B cell (primary cell): ENCODE measurements around the gene AQR. TPM values are rescaled to one million over a fixed set of nuclear protein-coding genes. Genes with fewer than 3 reads are reported as not detected.

Experiments
- ATAC-seq: fragments of 200-7000 bp; cut with Tn5 transposase; one replicate; pipeline ENCODE4 v1.10.0; 2021; ENCODE audit warnings: low read depth, mild to moderate bottlenecking, moderate number of reproducible peaks, moderate library complexity
- CTCF ChIA-PET: fragments of 350-600 bp; sonication (Branson Sonifier 250); formaldehyde crosslinking; loops from one replicate; lab custom pipeline; 2021; ENCODE audit warnings: antibody characterized with exemption, inconsistent platforms; lab: Charles Lee
- POLR2A ChIA-PET: fragments of 350-600 bp; sonication (Branson Sonifier 250); formaldehyde crosslinking; loops from one replicate; lab custom pipeline; 2021; ENCODE audit warnings: antibody characterized with exemption; lab: Charles Lee
- DNase-seq: peaks from one replicate; pipeline ENCODE4 v3.0.0; 2013
- H2AFZ ChIP-seq: 2 replicates; pipeline ENCODE4 v1.6.1; 2012; ENCODE audit warnings: mild to moderate bottlenecking, low read depth, low read length; ENCODE audit not compliant: insufficient read depth, poor library complexity, severe bottlenecking
- H3K27ac ChIP-seq, 2 donors: 1 replicate in 1 of 2; 2 replicates in 1 of 2; pipeline ENCODE4 v1.5.1; 2012 to 2013; ENCODE audit warnings: low read length in 2 of 2, mild to moderate bottlenecking in 2 of 2, moderate library complexity in 1 of 2
- H3K27me3 ChIP-seq, 4 experiments: fragments of 200-600 bp in 1 of 4; sonication (generic) in 1 of 4; replicated peaks in 1 of 4; 1 replicate in 2 of 4; 2 replicates in 2 of 4; pipeline versions ENCODE4 v1.6.1 to v1.7.0; 2013 to 2016; ENCODE audit warnings: low read length in 3 of 4, mild to moderate bottlenecking in 2 of 4, mixed read lengths in 1 of 4, moderate library complexity in 1 of 4; ENCODE audit not compliant: insufficient read depth in 4 of 4, control insufficient read depth in 3 of 4; ENCODE audit errors: control extremely low read depth in 1 of 4
- H3K36me3 ChIP-seq, 2 experiments: replicated peaks in 1 of 2; 1 replicate in 1 of 2; 2 replicates in 1 of 2; pipeline versions ENCODE4 v1.6.1 to v1.7.1; 2013; ENCODE audit warnings: low read length in 1 of 2; ENCODE audit not compliant: insufficient read depth in 2 of 2, control insufficient read depth in 1 of 2; ENCODE audit errors: control extremely low read depth in 1 of 2, extremely low read depth in 1 of 2
- H3K4me1 ChIP-seq, 2 donors: fragments of 200-600 bp in 1 of 2; sonication (generic) in 1 of 2; 1 replicate in 1 of 2; 2 replicates in 1 of 2; pipeline versions ENCODE4 v1.5.1 to v1.6.1; 2013 to 2017; ENCODE audit warnings: low read length in 2 of 2; ENCODE audit not compliant: control insufficient read depth in 2 of 2, insufficient read depth in 2 of 2
- H3K4me2 ChIP-seq: replicated peaks from 2 replicates; pipeline ENCODE3; 2012; ENCODE audit warnings: mild to moderate bottlenecking, low read depth, low read length; ENCODE audit not compliant: poor library complexity, severe bottlenecking
- H3K4me3 ChIP-seq, 5 experiments: fragments of 200-600 bp in 1 of 5; sonication (generic) in 1 of 5; 1 replicate in 3 of 5; 2 replicates in 2 of 5; pipeline versions ENCODE4 v1.5.1 to v1.7.0; 2011 to 2016; ENCODE audit warnings: low read length in 4 of 5, mild to moderate bottlenecking in 4 of 5, low read depth in 2 of 5, control low read depth in 1 of 5, moderate library complexity in 1 of 5; ENCODE audit not compliant: insufficient read depth in 1 of 5; ENCODE audit errors: control extremely low read depth in 1 of 5, extremely low read depth in 1 of 5
- H3K79me2 ChIP-seq: fragments of 200-600 bp; sonication (generic); one replicate; pipeline ENCODE4 v1.6.0; 2016; ENCODE audit warnings: low read length; ENCODE audit not compliant: control insufficient read depth, insufficient read depth
- H3K9ac ChIP-seq: fragments of 200-600 bp; sonication (generic); 2 replicates; pipeline ENCODE4 v1.6.1; 2017; ENCODE audit warnings: mild to moderate bottlenecking, low read length, moderate library complexity
- H3K9me3 ChIP-seq, 3 donors: one replicate each; pipeline versions ENCODE4 v1.6.1 to v1.7.1; 2013; ENCODE audit warnings: low read length in 2 of 3; ENCODE audit not compliant: control insufficient read depth in 2 of 3, insufficient read depth in 1 of 3; ENCODE audit errors: control extremely low read depth in 1 of 3
- H4K20me1 ChIP-seq: 2 replicates; pipeline ENCODE4 v1.6.0; 2012; ENCODE audit warnings: mild to moderate bottlenecking, low read length; ENCODE audit not compliant: insufficient read depth, control insufficient read depth, poor library complexity, severe bottlenecking
- H3K27ac Mint-ChIP-seq: one replicate; pipeline ENCODE4 v1.8.0; 2021; ENCODE audit warnings: mixed read lengths
- H3K27me3 Mint-ChIP-seq: one replicate; pipeline ENCODE4 v1.8.0; 2021; ENCODE audit warnings: mixed read lengths
- H3K4me1 Mint-ChIP-seq: one replicate; pipeline ENCODE4 v1.8.0; 2021; ENCODE audit warnings: mixed read lengths
- H3K4me3 Mint-ChIP-seq: one replicate; pipeline ENCODE4 v1.8.0; 2021; ENCODE audit warnings: mixed read lengths
- H3K9me3 Mint-ChIP-seq: one replicate; pipeline ENCODE4 v1.8.0; 2022; ENCODE audit warnings: mixed read lengths; ENCODE audit not compliant: insufficient read depth
- EZH2 ChIP-seq: IDR thresholded peaks from 2 replicates; pipeline ENCODE4 v1.6.1; 2012; ENCODE audit warnings: borderline replicate concordance, low read depth, mild to moderate bottlenecking, moderate library complexity, low read length; ENCODE audit not compliant: insufficient read depth, poor library complexity, severe bottlenecking
- WGBS: methylation state at CpG from one replicate; pipeline ENCODE4 v1.1.5; 2013; ENCODE audit warnings: missing lambda C conversion rate; ENCODE audit not compliant: insufficient coverage; 5-methylcytosine and 5-hydroxymethylcytosine counted together
- intact Hi-C: fragments of 100-400 bp; cut with micrococcal nuclease; formaldehyde crosslinking; loops from one replicate; pipeline ENCODE4 v1.10.0; 2022
- polyA plus RNA-seq: library from polyadenylated mRNA; depleted of rRNA; stranded (reverse); fragments of >200 nt; gene quantifications from 2 replicates; pipeline ENCODE4 v1.2.3, GENCODE V29; 2012
- total RNA-seq, 2 donors: library from RNA; stranded (reverse); fragments of 120-200 nt in 1 of 2; gene quantifications; 1 replicate in 1 of 2; 2 replicates in 1 of 2; pipeline versions ENCODE4 v1.2.3 to v1.2.4, GENCODE V29; 2013 to 2022
- TF ChIP-seq, protein P1 (sequence below): fragments of 200-600 bp; IDR thresholded peaks from one replicate; pipeline ENCODE4 v1.8.0; 2022; ENCODE audit warnings: antibody characterized with exemption, mild to moderate bottlenecking

Gene AQR
- total and polyA plus RNA-seq, 2 donors (not counting 1 experiment from before 2014, with no cell fraction given) = 24.2 to 41.7 TPM

DNA sequence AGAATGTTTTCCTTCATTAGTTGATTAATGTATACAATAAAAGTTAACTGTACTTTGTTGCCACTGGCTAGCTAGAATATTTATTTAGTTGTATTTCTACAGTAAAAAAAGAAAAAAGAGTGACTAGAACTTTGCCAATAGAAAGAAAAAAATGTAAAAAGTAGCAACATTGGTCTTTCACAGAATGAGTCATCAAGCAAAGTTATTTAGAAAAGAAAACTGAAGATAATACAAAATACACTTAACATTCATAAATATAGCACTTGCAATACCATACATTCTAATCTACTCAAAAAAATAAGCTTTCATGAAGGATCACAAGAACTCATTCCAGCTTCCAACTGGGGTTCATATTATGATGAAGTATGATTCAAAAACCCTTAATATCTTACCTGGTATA is 83.4 kb downstream of the AQR start:
- Histone ChIP-seq H3K4me2 (no peak overlapping the region), H4K20me1 (no peaks in the 10 kb centered on the region), H3K4me1 (no peaks in the 10 kb centered on the region), H3K4me3 (no peak overlapping the region), H3K36me3 (peaks cover 23 to 58% of the 10 kb centered on the region in 2 experiments), H3K27ac (no peak overlapping the region), H3K9me3 (no peaks in the 10 kb centered on the region), H3K79me2 (no peaks in the 10 kb centered on the region), H2AFZ (no peak overlapping the region), H3K27me3 (no peaks in the 10 kb centered on the region), H3K9ac (no peak overlapping the region)
- DNase-seq (no peak), ATAC-seq (no peak)
- CTCF ChIA-PET = no interaction called here
- intact Hi-C loops = no loop called here
- no peaks in the 10 kb centered on the region for H3K9me3 Mint-ChIP-seq
- no peak for TF ChIP-seq EZH2
- TF ChIP-seq, protein P1, sequence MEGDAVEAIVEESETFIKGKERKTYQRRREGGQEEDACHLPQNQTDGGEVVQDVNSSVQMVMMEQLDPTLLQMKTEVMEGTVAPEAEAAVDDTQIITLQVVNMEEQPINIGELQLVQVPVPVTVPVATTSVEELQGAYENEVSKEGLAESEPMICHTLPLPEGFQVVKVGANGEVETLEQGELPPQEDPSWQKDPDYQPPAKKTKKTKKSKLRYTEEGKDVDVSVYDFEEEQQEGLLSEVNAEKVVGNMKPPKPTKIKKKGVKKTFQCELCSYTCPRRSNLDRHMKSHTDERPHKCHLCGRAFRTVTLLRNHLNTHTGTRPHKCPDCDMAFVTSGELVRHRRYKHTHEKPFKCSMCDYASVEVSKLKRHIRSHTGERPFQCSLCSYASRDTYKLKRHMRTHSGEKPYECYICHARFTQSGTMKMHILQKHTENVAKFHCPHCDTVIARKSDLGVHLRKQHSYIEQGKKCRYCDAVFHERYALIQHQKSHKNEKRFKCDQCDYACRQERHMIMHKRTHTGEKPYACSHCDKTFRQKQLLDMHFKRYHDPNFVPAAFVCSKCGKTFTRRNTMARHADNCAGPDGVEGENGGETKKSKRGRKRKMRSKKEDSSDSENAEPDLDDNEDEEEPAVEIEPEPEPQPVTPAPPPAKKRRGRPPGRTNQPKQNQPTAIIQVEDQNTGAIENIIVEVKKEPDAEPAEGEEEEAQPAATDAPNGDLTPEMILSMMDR = no peak
- POLR2A ChIA-PET = no interaction called here
- no peaks in the 10 kb centered on the region for H3K27me3 Mint-ChIP-seq
- no peaks in the 10 kb centered on the region for H3K4me1 Mint-ChIP-seq
- no peak overlapping the region for H3K27ac Mint-ChIP-seq
- H3K4me3 Mint-ChIP-seq = no peak overlapping the region

DNA sequence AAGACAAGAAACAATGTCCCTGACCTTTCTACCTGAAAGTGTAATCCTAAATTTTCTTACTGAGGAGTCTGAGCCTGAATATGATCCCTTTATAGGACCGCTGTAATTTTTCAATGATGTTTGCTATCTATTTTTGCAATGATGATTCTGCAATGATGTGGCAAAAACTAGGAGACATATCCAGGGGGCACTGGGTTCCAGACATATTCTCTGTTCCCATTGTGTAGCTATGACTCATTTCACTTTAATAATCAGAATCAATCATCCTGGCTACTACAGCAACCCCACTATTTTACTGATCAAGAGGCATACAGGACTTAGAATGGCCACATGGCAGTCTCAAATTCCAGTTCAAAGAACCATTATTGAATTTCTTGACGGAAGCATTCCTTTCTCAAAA is 85.9 kb downstream of the AQR start:
- no peak for ATAC-seq
- intact Hi-C loops = no loop called here
- no peak overlapping the region for H3K4me2 ChIP-seq
- H3K27me3 Mint-ChIP-seq = no peaks in the 10 kb centered on the region
- no peaks in the 10 kb centered on the region for H3K4me1 Mint-ChIP-seq
- CTCF ChIA-PET = interaction anchor here (0.6 kb wide), 1 partner anchor 93 kb away, joined by 3 read pairs; no protein-coding TSS in a partner anchor
- no peaks in the 10 kb centered on the region for H3K27me3 ChIP-seq
- no peak overlapping the region for H3K9ac ChIP-seq
- H3K36me3 ChIP-seq = peaks cover 17 to 61% of the 10 kb centered on the region in 2 experiments
- no peak for DNase-seq
- POLR2A ChIA-PET = no interaction called here
- H3K4me3 Mint-ChIP-seq = no peak overlapping the region
- H3K4me3 ChIP-seq = no peak overlapping the region
- no peaks in the 10 kb centered on the region for H3K4me1 ChIP-seq
- H3K27ac ChIP-seq = no peak overlapping the region
- TF ChIP-seq, protein P1 = no peak
- TF ChIP-seq EZH2 = no peak
- H3K79me2 ChIP-seq = no peaks in the 10 kb centered on the region
- WGBS = no CpG with 5 or more reads among the region's 2 CpGs
- H4K20me1 ChIP-seq = no peaks in the 10 kb centered on the region
- H3K9me3 Mint-ChIP-seq = no peaks in the 10 kb centered on the region
- no peak overlapping the region for H2AFZ ChIP-seq
- no peak overlapping the region for H3K27ac Mint-ChIP-seq
- no peaks in the 10 kb centered on the region for H3K9me3 ChIP-seq
